ENCODE measurements around the gene KCTD13. TPM values are rescaled to one million over a fixed set of nuclear protein-coding genes. Genes with fewer than 3 reads are reported as not detected.

KCTD13 gene
- total RNA-seq, 2 donors from 2014 or later: 21.5 to 27.5 TPM

DNA sequence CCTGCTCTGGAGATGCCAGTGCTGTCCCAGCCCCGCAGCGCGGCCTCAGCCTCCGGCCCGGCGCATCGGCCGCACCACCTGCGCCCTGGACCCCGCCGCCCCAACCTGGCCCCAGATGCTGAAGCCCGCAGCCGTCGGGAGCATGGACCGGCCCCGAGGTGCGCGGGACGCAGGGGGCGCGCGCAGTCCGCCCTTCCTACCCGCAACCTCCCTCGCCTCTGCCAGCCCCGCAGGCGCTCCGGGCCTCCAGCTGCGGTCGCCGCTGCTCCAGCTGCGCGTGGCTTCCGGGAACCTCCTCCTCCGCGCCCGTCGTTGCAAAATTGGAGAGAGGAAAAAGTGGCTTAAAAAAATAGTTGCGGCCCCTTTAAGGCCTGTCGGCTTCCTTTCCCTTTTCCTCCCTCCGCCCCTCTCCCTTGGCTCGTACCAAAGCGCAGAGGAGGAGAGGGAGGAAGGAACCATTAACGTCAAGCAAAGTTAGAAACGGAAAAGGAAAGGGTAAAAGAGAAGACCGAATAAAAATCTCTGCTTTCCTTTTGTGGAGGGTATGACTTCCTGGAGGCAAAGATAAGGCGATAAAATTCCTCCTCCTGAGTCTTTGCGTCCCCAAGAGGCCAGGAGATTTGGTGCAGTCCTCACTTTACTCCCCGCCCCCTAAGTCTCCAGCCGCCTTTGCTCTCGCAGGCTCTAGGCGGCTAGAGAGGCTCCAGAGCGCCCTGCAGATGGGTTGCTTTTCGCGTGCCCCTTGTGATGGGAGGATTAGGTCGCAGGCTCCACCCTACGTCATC lies 63.0 kb downstream of the KCTD13 start, which contains the start of gene CDIPT:
Gene CDIPT, minus strand, starts transcription at position 343 of the 785 bp plus-strand sequence. CDS start 369 bp downstream, outside the sequence.
- Mint-ChIP-seq H3K27ac (peak within 1 kb of the TSS; percentile 100), H3K9me3 (no peaks in the 10 kb centered on the region), H3K27me3 (ENCODE audit: insufficient read depth) (peaks cover 5% of the 10 kb centered on the region), H3K36me3 (ENCODE audit: low read depth) (peaks cover 31% of the 10 kb centered on the region), H3K4me3 (peak within 1 kb of the TSS; percentile 80), H3K4me1 (peaks cover 2% of the 10 kb centered on the region)
- Histone ChIP-seq H3K4me3 (ENCODE audit: low read length) (peak within 1 kb of the TSS; percentile 88), H3K27me3 (ENCODE audit: control insufficient read depth, insufficient read depth, low read length, poor library complexity, severe bottlenecking) (no peaks in the 10 kb centered on the region), H3K4me1 (ENCODE audit: control insufficient read depth, insufficient read depth, low read length) (no peaks in the 10 kb centered on the region), H3K9ac (ENCODE audit: extremely low read depth, low read length, poor library complexity, severe bottlenecking) (peak within 1 kb of the TSS; percentile 96), H3K36me3 (ENCODE audit: control insufficient read depth, insufficient read depth, low read length) (peaks cover 16% of the 10 kb centered on the region), H3K27ac (ENCODE audit: low read depth, low read length) (peak within 1 kb of the TSS; percentile 99), H3K9me3 (ENCODE audit: control insufficient read depth, low read length) (no peaks in the 10 kb centered on the region)
- WGBS, 2 experiments (ENCODE audit: insufficient coverage in 1 of 2, insufficient read length in 1 of 2): 0% methylated on average over 29 to 54 of the region's 57 CpGs
- DNase-seq: peak; percentile 98
- TF ChIP-seq, protein P1, sequence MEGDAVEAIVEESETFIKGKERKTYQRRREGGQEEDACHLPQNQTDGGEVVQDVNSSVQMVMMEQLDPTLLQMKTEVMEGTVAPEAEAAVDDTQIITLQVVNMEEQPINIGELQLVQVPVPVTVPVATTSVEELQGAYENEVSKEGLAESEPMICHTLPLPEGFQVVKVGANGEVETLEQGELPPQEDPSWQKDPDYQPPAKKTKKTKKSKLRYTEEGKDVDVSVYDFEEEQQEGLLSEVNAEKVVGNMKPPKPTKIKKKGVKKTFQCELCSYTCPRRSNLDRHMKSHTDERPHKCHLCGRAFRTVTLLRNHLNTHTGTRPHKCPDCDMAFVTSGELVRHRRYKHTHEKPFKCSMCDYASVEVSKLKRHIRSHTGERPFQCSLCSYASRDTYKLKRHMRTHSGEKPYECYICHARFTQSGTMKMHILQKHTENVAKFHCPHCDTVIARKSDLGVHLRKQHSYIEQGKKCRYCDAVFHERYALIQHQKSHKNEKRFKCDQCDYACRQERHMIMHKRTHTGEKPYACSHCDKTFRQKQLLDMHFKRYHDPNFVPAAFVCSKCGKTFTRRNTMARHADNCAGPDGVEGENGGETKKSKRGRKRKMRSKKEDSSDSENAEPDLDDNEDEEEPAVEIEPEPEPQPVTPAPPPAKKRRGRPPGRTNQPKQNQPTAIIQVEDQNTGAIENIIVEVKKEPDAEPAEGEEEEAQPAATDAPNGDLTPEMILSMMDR (conservative IDR thresholded peaks at IDR 0.05): peak; percentile 71

DNA sequence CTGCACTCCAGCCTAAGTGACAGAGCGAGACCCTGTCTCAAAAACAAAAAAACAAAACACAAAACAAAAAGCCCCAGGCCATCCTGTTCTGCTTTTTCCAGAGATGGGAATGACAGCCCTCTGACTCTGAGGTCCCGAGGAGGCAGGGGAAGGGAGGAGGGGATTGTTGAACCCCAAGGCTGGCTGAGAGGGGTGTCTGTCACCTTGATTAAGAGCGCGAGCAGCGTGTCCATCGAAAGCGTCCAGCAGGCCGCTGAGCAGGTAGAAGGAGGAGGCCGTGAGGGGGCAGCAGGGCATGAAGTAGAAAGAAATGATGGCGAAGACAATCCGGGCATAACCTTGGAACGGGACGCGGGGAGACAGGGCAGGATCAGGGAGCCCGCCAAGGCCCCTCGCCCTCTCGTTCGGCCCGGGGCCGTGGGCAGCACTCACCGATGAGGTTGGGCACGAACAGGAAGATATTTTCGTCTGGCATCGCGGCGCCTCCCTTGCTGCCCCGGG lies 63.6 kb downstream of the KCTD13 start:
- no peak for DNase-seq
- H3K9ac ChIP-seq (ENCODE audit: extremely low read depth, low read length, poor library complexity, severe bottlenecking): peak overlapping the region; percentile 96
- H3K4me1 ChIP-seq (ENCODE audit: control insufficient read depth, insufficient read depth, low read length): no peaks in the 10 kb centered on the region
- peak overlapping the region; percentile 88 for H3K4me3 ChIP-seq (ENCODE audit: low read length)
- Mint-ChIP-seq H3K9me3 (no peaks in the 10 kb centered on the region), H3K27ac (peak overlapping the region; percentile 69), H3K36me3 (ENCODE audit: low read depth) (peaks cover 31% of the 10 kb centered on the region), H3K27me3 (ENCODE audit: insufficient read depth) (peaks cover 3% of the 10 kb centered on the region), H3K4me3 (peak overlapping the region; percentile 80), H3K4me1 (peaks cover 2% of the 10 kb centered on the region)
- no peaks in the 10 kb centered on the region for H3K27me3 ChIP-seq (ENCODE audit: control insufficient read depth, insufficient read depth, low read length, poor library complexity, severe bottlenecking)
- peak overlapping the region; percentile 99 for H3K27ac ChIP-seq (ENCODE audit: low read depth, low read length)
- WGBS, 2 experiments (ENCODE audit: insufficient coverage in 1 of 2, insufficient read length in 1 of 2): 1 to 2% methylated on average over 14 to 26 of the region's 27 CpGs
- TF ChIP-seq, protein P1 (conservative IDR thresholded peaks at IDR 0.05): no peak
- peaks cover 16% of the 10 kb centered on the region for H3K36me3 ChIP-seq (ENCODE audit: control insufficient read depth, insufficient read depth, low read length)
- no peaks in the 10 kb centered on the region for H3K9me3 ChIP-seq (ENCODE audit: control insufficient read depth, low read length)

DNA sequence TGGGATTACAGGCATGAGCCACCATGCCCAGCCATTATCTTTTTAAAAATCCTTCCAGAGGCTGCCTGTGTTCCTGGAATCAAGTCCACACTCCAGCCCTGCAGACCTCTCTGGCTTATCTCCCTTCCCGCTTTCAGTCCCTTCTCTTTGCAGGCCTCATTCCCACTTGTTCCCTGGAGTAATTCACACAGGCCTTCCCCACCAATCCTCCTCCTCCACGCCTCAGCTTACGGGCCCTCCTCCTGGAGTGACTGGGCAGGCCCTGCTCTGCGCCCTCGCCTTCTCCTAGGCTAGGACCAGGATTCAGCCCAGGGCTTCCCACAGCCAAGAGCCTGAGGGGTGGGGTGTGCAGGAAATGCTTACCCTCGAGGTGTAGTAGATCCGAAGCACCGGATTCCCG lies 65.8 kb downstream of the KCTD13 start:
- H3K36me3 ChIP-seq (ENCODE audit: control insufficient read depth, insufficient read depth, low read length): peaks cover 16% of the 10 kb centered on the region
- no peak for DNase-seq
- H3K27me3 Mint-ChIP-seq (ENCODE audit: insufficient read depth): peaks cover 3% of the 10 kb centered on the region
- H3K4me1 Mint-ChIP-seq: peaks cover 2% of the 10 kb centered on the region
- TF ChIP-seq, protein P1 (conservative IDR thresholded peaks at IDR 0.05): no peak
- H3K9ac ChIP-seq (ENCODE audit: extremely low read depth, low read length, poor library complexity, severe bottlenecking): no peak overlapping the region
- H3K9me3 Mint-ChIP-seq: no peaks in the 10 kb centered on the region
- peaks cover 31% of the 10 kb centered on the region for H3K36me3 Mint-ChIP-seq (ENCODE audit: low read depth)
- no peak overlapping the region for H3K4me3 Mint-ChIP-seq
- no peaks in the 10 kb centered on the region for H3K27me3 ChIP-seq (ENCODE audit: control insufficient read depth, insufficient read depth, low read length, poor library complexity, severe bottlenecking)
- no peaks in the 10 kb centered on the region for H3K9me3 ChIP-seq (ENCODE audit: control insufficient read depth, low read length)
- no peak overlapping the region for H3K27ac Mint-ChIP-seq
- no peak overlapping the region for H3K27ac ChIP-seq (ENCODE audit: low read depth, low read length)
- no peaks in the 10 kb centered on the region for H3K4me1 ChIP-seq (ENCODE audit: control insufficient read depth, insufficient read depth, low read length)
- 96 to 97% methylated on average over 3 to 9 of the region's 9 CpGs for WGBS, 2 experiments (ENCODE audit: insufficient coverage in 1 of 2, insufficient read length in 1 of 2)
- H3K4me3 ChIP-seq (ENCODE audit: low read length): no peak overlapping the region
